Testis (tissue), 3 donors: ENCODE data around the gene KLK7. TPM values are rescaled to one million over a fixed set of nuclear protein-coding genes. Genes with fewer than 3 reads are reported as not detected.
"Not testable (repeated sequence)": the region's sequence is repeated elsewhere in the genome, so short reads cannot be mapped to it uniquely, and the experiment has no call there.

ENCODE experiments used
- DNase-seq: peaks from one replicate; pipeline ENCODE4 v3.0.0-alpha.2; 2019
- H3K27ac ChIP-seq, 2 donors: fragments of 200-600 bp; sonication (generic); one replicate each; pipeline ENCODE4 v1.5.1; 2019
- H3K27me3 ChIP-seq: fragments of 200-600 bp; sonication (generic); one replicate; pipeline ENCODE4 v1.5.1; 2019
- H3K36me3 ChIP-seq: fragments of 200-600 bp; sonication (generic); one replicate; pipeline ENCODE4 v1.5.1; 2017; ENCODE audit warnings: low read depth; ENCODE audit errors: missing control alignments
- H3K4me1 ChIP-seq: fragments of 200-600 bp; sonication (generic); one replicate; pipeline ENCODE4 v1.5.1; 2019
- H3K4me3 ChIP-seq, 2 donors: fragments of 200-600 bp; sonication (generic); one replicate each; pipeline ENCODE4 v1.5.1; 2017 to 2019
- H3K9me3 ChIP-seq: fragments of 200-600 bp; sonication (generic); one replicate; pipeline ENCODE4 v1.5.1; 2017
- CTCF ChIP-seq, 3 experiments: fragments of 450-650 bp in 2 of 3; fragments of 200-600 bp in 1 of 3; sonication (generic) in 1 of 3; IDR thresholded peaks; one replicate each; pipeline ENCODE4 v1.5.1; 2016 to 2019; ENCODE audit warnings: antibody characterized with exemption in 3 of 3, mild to moderate bottlenecking in 2 of 3, moderate library complexity in 1 of 3
- POLR2A ChIP-seq: fragments of 450-650 bp; IDR thresholded peaks from one replicate; pipeline ENCODE4 v1.6.1; 2017; ENCODE audit warnings: antibody characterized with exemption, mild to moderate bottlenecking, moderate library complexity
- WGBS, 2 donors: methylation state at CpG; one replicate each; pipeline ENCODE4 v1.1.5; 2018; 5-methylcytosine and 5-hydroxymethylcytosine counted together
- intact Hi-C: fragments of 100-400 bp; cut with DNase I; formaldehyde crosslinking; loops from one replicate; pipeline ENCODE4 v1.15.1; 2023; ENCODE audit warnings: low total_unique reads
- polyA plus RNA-seq: library from polyadenylated mRNA; stranded (reverse); fragments of 350-450 nt; fragmentation: Illumina TruSeq; extraction: RNeasy Lipid Tissue Mini Kit (QIAGEN cat#74804); gene quantifications from one replicate; pipeline ENCODE4 v1.2.3, GENCODE V29; 2014; ENCODE audit warnings: low read depth, low replicate concordance; ENCODE audit not compliant: insufficient read depth
- total RNA-seq, 2 donors: library from RNA; depleted of rRNA; stranded (reverse); fragments of >200 nt; gene quantifications; one replicate each; pipeline ENCODE4 v1.2.3, GENCODE V29; 2016

Gene KLK7
- total and polyA plus RNA-seq, 3 donors from 2014 or later = 0.45 to 0.93 (median 0.71) TPM

GRCh38 chr19:50992666-50993035 lies 8.9 kb upstream of the KLK7 start:
- WGBS, 2 donors = 61 to 75% methylated on average over 2 of the region's 2 CpGs
- intact Hi-C loops = no loop called here
- Histone ChIP-seq H3K4me3 (no peak overlapping the region), H3K36me3 (no peaks in the 10 kb centered on the region), H3K4me1 (no peaks in the 10 kb centered on the region), H3K27me3 (no peaks in the 10 kb centered on the region), H3K27ac (no peak overlapping the region), H3K9me3 (no peaks in the 10 kb centered on the region)
- TF ChIP-seq POLR2A (no peak), CTCF (IDR thresholded peaks at IDR 0.05) (no peak)
- DNase-seq = no peak

GRCh38 chr19:50984416-50984815 lies 699 bp upstream of the KLK7 start:
- WGBS, 2 donors = 52 to 63% methylated on average over 7 to 14 of the region's 14 CpGs
- H3K27me3 ChIP-seq, H3K9me3 ChIP-seq, DNase-seq, H3K4me1 ChIP-seq, H3K4me3 ChIP-seq, intact Hi-C loops, H3K27ac ChIP-seq, H3K36me3 ChIP-seq: not testable (repeated sequence)

DNA sequence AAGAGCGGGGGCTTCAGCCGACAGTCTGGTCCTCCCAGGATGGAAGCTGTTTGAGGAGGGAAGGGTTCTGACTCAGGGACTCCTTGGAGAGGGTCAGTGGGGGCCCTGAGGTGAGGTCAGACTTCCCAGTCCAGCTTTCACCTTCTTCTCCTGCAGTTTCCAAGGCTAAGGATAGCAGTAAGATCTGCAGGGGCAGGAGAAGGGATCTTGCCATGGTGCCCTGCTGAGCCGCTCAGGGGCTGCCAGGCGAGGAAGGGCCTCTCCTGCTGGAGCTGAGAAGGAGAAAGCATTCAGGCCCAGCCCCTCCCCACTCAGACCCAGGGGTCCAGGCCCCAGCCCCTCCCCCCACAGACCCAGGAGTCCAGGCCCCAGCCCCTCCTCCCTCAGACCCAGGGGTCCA lies 1.5 kb downstream of the KLK7 start:
- WGBS, 2 donors = 87 to 93% methylated on average over 2 to 4 of the region's 4 CpGs
- Histone ChIP-seq H3K4me3 (no peak overlapping the region), H3K27ac (no peak overlapping the region), H3K27me3 (no peaks in the 10 kb centered on the region), H3K9me3 (no peaks in the 10 kb centered on the region), H3K36me3 (no peaks in the 10 kb centered on the region), H3K4me1 (peaks cover 3% of the 10 kb centered on the region)
- intact Hi-C loops = no loop called here
- no peak for TF ChIP-seq POLR2A
- TF ChIP-seq CTCF (IDR thresholded peaks at IDR 0.05) = no peak
- no peak for DNase-seq

DNA sequence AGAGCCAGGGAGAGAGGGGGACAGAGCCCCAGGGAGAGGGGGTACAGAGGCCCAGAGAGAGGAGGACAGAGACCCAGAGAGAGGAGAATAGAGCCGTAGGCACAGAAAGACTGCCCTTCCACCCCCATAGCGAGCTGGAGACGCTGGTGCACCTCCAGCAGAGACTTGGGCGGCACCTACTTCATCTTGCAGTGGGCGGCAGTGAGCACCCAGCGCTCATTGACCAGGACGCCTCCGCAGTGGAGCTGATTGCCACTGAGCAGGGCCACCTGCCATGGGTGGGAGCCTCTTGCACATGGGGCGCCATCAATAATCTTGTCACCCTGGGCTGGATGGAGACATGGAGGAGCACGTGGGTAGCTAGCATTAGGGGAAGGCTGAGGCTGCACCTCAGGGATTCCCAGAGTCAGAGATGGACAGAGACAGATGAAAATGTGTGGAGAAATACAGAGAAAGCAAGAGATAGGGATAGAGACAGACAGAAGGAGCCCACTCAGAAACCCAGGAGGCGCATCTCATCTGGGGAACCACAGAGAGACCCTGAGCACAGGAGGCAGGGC lies 2.0 kb downstream of the KLK7 start:
- H3K9me3 ChIP-seq = no peaks in the 10 kb centered on the region
- TF ChIP-seq CTCF (IDR thresholded peaks at IDR 0.05) (no peak), POLR2A (no peak)

DNA sequence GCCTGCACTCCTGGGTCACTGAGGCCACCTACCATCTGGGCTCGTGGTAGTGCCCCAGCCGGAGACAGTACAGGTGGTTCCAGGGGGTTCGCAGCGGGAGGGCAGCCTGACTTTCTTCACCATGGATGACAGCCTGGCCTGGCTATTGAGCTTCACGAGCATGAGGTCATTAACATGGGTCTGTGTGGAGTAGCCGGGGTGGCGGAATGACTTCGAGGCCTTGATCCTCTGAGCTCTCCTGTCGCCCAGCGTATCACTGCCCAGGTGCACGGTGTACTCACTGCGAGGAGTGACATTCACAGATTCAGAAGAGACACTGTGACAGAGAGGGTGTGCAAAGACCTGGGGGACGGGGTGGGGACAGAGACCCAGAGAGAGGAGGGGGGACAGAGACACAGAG lies 3.5 kb downstream of the KLK7 start:
- Histone ChIP-seq H3K27ac (no peak overlapping the region), H3K4me1 (peaks cover 3% of the 10 kb centered on the region), H3K4me3 (no peak overlapping the region), H3K36me3 (no peaks in the 10 kb centered on the region), H3K9me3 (no peaks in the 10 kb centered on the region), H3K27me3 (no peaks in the 10 kb centered on the region)
- TF ChIP-seq POLR2A (no peak), CTCF (IDR thresholded peaks at IDR 0.05) (no peak)
- no peak for DNase-seq
- WGBS, 2 donors = 66 to 78% methylated on average over 9 to 13 of the region's 13 CpGs
- intact Hi-C loops = no loop called here

More for the DNA sequence above, 2.0 kb downstream of the KLK7 start:
- intact Hi-C loops = no loop called here
- no peaks in the 10 kb centered on the region for H3K27me3 ChIP-seq
- H3K4me3 ChIP-seq = no peak overlapping the region
- H3K4me1 ChIP-seq = peaks cover 3% of the 10 kb centered on the region
- DNase-seq = no peak
- 69 to 73% methylated on average over 5 to 11 of the region's 11 CpGs for WGBS, 2 donors
- no peaks in the 10 kb centered on the region for H3K36me3 ChIP-seq
- no peak overlapping the region for H3K27ac ChIP-seq
